AG20443 (cell line): ENCODE results near the gene PRDM15.

Experiments used
- DNase-seq: peaks from one replicate; pipeline ENCODE4 v3.0.0; 2012; ENCODE audit warnings: low spot score, mixed read lengths

PRDM15 gene

DNA sequence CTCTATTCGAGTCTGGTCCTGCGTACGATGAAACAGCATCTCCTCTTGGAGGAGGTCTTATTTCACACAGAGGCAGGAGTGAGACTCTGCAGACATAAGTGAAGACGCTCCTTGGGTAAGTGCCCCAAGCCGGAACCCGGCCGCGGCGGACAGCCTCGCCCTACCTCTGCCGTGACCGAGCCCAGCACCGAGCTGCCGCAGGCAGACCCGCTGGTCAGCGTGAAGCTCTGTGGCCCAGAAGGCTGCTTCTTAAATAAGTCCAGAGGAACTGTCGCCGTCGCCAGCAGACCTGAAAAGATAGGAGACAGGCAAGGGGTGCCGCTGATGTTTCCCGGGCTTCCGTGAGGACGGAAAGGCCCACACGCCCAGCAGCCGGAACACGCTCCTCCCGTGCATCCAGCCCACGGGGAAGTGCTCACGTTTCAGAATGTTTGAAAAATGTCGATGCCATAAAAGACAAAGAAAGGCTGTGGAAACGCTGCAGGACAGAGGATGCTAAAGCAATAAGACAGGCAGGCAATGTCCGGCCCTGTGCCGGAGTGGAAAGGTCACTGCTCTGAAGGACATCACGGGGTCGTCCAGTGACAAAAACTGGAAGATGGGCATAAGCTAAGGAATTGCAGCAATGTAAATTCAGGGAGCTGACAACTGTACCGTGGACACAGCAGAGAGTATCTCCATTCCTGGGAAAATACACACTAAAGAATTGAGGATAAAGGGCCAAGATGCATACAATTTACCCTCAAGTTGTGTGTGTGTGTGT, 28.5 kb upstream of the PRDM15 start:
- no peak for DNase-seq

DNA sequence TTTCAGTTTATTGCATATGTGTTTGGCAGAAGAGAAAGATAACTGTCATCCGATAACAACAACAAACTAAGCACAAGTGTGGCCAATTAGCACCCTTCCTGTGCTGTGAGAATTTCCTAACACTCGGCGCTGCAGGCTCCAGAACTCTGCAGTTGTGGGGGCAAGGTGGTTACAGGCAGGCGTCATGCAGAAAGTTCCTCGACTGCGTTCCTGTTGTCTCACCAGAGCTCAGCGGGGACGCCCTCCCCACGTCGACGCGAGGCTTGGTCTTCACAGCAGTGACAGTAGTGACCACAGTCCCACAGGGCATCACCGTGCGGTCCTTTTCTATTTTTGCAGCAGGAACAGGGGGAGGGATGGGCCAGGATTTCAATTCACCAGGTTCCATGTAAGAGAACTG, 27.6 kb upstream of the PRDM15 start:
- no peak for DNase-seq

DNA sequence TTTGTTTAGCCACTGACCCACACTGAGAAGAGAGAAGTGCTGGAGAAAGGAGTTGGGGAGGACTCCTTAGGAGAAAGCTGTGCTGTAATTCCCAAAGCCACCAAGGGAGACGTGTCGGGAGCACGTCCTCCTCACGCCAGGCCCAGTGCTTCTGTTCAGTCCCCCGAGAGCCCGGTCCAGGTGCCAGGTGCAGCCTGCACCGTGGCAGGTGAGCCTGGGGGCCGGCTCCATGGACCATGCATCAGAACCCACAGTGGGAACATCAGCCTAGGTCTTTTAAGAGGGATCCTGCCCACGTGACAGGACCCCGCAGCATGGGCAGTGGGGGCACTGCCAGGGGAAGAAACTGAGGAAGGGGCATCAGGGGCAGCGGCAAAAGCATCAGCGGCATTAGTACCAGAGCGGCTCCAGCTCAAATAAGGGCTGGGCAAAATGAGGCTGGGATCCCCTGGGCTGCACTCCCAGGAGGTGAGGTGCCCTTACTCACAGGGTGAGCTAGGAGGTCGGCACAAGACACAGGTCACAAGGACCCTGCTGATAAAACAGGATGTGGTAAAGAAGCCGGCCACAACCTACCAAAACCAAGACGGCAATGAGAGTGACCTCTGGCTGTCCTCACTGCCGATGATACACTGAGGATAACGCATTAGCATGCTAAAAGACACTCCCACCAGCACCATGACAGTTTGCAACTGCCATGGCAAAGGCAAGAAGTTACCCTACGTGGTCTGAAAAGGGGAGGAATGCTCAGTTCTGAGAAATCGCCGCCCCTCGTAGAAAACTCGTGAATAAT, 24.6 kb upstream of the PRDM15 start:
- DNase-seq, result no peak

DNA sequence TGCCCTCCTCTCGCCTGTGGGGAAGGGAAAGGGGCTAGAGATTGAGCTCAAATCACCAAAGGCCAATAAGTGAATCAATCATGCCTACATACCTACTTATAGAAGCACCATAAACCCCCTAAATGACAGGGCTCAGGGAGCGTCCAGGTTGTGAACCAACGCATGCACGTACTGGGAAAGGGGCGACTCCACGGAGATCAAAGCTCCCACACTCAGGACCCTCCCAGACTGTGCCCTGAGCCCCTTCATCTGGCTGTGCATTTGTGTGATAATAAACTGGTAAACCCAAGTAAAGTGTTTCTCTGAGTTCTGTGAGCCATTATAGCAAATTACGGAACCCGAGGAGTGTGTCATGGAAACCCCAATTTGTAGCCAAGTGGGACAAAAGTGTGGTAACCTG, 23.8 kb upstream of the PRDM15 start:
- DNase-seq, result no peak

DNA sequence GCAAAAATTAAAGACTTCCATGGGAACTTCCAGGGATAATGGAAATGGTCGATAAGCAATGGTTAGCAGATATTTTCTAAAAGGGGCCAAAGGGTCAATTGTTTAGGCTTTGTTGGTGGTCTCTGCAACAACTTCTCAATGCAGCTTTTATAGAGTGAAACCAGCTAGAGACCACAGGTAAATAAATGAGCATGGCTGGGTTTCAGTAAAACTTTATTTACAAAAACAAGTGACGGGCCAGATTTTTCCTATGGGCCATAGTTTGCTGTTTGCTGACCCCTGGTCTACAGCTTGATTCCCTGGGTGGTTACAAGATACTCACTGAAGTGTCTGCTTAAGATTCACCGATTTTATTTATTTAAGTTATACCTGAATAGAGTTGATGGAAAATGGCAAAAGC, 22.6 kb upstream of the PRDM15 start:
- no peak for DNase-seq

DNA sequence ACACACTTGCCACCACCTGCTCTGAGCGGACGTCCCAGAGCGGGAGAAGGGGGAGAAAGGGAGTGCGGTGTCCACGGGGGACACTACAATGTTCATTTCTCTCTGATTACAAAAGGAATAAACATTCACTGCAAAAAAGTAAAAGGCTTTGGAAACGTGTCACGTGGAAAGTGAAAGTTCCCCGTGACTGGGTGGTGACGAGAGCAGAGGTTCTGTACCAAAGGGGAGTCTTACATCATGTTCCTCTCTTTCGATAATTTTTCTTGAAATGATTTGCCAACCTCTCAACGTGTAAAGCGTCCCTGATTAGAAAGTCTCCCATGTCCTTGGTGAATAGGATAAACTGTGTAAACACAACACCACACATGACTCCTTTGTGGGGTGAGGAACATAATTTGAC, 22.0 kb upstream of the PRDM15 start:
- no peak for DNase-seq

- no peak for DNase-seq
These were observed 21.3 kb upstream of the PRDM15 start for GRCh38 chr21:41900401-41900800.

DNA sequence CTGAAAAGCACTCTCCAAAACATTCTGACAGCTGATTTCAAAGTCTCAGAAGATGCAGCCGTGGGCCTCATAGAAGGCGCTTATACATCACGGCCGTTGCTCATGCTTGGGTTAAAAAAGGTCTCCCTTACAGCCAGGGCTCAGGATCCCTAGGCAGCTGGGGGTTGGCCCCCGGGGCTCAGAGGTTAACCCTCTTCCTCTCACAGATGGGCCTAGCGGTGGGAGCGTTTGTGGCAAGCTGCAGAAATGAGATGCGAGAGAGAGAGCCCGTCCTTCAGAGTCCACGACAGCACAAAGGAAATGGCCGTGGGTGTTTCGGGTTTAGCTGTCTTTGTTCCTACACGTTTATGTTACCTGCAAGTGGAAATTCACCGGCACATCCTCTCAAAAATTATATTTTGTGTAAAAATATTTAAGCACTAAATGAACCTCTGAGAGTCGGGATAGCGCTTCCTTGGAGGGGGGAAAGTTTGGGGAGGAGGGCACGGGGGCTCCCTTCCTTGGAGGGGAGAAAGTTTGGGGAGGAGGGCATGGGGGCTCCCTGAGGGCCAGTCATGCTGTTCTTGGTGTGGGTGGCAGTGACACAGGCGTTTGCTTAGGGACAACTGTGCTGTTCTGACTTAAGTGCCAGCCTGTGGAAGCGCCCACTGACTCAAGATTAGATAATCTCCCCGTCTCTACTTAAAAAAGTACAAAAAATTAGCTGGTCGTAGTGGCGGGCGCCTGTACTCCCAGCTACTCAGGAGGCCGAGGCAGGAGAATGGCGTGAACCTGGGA, 20.5 kb upstream of the PRDM15 start:
- no peak for DNase-seq

GRCh38 chr21:41898998-41899397, 19.9 kb upstream of the PRDM15 start:
- no peak for DNase-seq

GRCh38 chr21:41897700-41898099, 18.6 kb upstream of the PRDM15 start:
- DNase-seq, result no peak

- DNase-seq, result no peak
These were observed 18.0 kb upstream of the PRDM15 start for GRCh38 chr21:41897047-41897669.

DNA sequence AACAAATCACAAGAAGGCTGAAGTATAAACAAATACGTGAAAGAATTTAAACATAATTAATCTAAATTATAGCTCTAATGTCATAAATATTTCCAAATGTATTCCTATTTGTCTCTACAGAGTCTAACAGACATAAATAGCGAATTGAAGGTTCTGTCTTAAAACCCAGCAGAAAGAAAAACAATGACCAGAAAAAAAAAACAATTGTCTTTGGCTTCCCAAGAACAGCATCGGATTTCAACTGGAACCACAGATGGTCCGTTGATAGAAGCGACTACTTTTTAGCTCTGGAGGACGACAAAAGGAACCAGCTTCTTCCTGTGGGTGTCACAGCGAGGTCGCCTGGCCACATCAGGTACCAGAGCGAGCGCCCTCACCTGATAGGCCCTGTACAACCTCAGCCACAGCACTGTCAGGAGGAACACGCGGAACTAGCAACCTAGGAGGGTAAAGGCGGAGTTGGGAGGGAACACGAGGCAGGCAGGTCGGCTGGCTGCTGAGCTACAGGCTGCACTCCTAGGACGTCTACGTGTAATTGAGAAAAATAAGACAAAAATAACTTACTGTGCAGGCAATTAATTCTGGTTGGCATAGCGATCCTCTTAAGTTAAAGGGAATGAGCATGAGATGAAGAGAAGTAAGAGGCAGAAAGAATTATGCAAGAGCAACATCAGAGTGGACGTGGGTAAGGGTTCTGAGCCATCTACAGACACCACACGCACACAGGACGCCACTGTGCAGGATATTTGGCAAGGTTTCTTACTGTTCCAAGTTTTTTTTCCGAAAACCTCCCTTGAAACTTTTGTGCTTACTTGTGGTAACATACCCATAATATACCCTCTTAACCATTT, 16.7 kb upstream of the PRDM15 start:
- DNase-seq, result no peak

DNA sequence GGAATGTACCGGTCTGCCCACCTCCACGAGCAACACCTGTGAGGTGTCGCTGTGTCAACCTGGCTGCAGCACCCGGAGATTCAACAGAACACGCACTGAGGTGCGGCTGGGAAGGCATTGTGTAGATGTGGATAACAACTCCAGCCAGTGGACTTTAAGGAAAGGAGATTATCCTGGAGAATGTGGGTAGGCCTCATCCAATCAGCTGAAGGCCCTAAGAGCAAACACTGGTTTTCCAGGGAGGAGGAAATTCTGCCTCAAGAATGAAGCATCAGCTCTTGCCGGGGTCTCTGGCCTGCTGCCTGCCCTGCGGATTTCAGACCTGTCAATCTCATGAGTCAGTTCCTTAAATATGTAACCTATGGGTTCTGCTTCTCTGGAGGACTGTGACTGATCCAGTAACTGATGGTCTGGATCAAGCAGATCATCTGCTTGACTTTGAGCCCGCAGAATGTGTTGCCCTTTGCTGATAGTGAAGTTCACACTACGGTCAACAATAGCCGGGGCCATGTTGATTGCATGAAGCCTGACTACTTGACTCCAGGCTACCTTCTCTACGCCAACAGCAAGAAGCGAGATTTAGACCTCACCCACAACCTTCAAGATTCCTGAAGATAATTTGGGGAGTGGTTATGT, 15.9 kb upstream of the PRDM15 start:
- no peak for DNase-seq

- DNase-seq, result no peak
These were observed 15.4 kb upstream of the PRDM15 start for GRCh38 chr21:41894511-41894910.

DNA sequence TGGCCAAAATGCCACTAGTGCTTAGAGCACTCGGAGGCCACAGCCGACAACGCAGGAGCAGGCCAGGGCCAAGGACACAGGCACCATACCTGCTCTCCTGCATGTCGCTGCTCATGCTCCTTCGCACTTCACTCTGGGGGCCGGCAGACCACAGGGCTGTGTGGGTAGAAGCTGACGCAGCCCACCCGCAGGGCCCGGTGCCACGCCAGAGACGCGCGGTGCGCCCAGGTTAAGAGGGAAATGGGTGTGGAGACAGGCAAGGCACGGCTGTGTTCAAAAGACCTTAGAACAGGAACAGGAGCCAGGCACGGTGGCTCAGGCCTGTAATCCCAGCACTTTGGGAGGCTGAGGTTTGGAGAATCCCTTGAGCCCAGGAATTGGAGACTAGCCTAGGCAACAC, 13.6 kb upstream of the PRDM15 start:
- no peak for DNase-seq

DNA sequence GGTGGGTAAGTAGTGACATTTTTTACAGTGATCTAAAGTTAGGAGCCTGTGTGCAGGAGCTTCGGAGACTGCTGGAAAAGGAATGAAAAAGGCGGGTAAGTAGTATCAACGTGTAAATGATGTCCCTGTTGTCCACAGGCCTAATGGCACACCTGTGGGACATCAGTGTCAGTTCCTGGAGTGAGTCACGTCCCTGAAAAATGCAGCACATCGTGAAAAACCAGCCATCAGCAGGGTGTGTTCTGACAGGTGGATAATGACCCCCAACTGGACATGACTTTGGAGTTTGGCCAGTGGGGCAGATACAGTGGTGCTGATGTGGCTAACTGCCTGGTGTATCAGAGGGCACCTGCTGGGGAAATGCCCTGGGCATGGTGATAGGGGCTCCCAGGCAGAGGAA, 12.0 kb upstream of the PRDM15 start:
- DNase-seq, result no peak

GRCh38 chr21:41890355-41890754, 11.2 kb upstream of the PRDM15 start:
- no peak for DNase-seq

DNA sequence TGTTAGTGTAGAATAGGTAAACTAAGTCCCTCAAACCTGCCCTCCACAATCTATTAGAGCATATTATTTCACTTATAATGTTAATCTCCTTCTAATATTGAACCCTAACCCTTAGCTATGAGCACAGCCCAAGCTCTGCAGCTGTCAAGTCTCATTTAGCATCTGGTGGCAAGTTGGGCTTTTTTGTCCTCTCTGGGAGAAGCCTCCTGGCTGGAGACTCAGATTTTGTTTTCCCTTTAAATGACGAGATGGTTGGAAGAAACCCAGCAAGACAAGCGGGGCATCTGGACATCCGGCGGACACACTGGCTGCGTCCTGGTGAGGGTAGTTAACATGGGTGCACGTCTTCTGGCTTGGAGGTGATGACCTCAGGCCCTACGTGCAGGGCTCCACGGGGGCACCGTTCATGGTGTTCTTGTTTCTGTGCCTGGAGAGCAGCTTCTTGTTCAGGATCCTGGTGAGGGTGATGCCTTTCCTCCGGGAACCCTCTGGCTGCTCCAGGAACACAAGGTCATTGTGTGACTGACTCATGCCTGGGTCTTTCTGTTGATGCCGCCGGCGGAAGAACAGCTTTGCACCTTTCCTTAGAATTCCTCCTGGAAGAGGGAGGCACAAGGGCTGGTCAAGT, 9.7 kb upstream of the PRDM15 start:
- DNase-seq, result no peak

- DNase-seq, result no peak
These were observed 8.5 kb upstream of the PRDM15 start for GRCh38 chr21:41887667-41888066.

DNA sequence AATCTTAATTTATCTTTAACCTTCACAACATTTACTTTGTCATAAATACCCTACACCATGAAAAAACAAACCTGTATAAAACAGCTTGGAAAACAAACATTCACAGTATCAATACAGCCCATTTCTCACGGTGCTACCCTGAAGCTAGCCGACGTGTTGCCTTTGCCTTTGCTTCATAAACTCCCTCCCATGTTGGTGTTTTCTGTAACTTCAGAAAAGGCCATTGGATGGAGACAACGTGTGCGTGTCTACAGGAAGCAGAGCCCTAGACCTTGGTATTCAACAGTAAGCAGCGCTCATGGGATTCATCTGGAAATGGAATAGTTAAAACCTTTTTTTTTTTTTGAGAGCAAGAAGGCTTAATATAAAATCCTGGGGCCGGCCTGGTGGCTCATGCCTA, 7.2 kb upstream of the PRDM15 start:
- no peak for DNase-seq
